Measurements from ENCODE around the gene ADCY7.

ADCY7 gene

DNA sequence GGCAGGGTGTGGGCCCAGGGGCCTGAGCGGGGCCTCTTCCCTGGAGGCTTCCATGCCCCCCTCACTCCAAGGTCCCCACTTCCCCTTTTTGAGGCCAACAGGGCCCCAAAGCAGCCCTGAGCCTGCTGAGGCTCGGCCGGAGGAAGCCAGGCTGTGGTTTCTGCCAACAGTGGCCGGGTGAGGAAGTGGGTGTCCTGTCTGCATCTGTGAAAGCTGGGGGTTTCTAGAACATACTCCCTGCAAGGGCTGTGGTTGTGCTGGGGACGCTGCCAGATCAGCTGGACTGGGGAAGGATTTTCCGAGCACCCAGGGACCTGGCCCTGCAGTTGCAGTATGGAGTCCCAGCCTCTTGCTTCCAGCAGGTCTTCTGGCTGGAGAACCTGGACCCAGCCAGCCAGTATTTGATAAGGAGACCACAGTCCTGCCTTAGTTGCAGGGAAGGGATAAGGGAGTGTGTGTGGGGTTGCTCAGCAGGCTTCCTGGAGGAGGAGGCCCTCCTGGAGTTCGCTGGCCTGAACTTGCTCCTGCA is 15.7 kb downstream of the ADCY7 start:
- DNase-seq (ENCODE audit: low read depth in 2 of 2): peak in 1 of 2 donors; percentile 19

GRCh38 chr16:50282955-50283631 is 16.7 kb downstream of the ADCY7 start:
- no peak for DNase-seq (ENCODE audit: low read depth in 2 of 2)

DNA sequence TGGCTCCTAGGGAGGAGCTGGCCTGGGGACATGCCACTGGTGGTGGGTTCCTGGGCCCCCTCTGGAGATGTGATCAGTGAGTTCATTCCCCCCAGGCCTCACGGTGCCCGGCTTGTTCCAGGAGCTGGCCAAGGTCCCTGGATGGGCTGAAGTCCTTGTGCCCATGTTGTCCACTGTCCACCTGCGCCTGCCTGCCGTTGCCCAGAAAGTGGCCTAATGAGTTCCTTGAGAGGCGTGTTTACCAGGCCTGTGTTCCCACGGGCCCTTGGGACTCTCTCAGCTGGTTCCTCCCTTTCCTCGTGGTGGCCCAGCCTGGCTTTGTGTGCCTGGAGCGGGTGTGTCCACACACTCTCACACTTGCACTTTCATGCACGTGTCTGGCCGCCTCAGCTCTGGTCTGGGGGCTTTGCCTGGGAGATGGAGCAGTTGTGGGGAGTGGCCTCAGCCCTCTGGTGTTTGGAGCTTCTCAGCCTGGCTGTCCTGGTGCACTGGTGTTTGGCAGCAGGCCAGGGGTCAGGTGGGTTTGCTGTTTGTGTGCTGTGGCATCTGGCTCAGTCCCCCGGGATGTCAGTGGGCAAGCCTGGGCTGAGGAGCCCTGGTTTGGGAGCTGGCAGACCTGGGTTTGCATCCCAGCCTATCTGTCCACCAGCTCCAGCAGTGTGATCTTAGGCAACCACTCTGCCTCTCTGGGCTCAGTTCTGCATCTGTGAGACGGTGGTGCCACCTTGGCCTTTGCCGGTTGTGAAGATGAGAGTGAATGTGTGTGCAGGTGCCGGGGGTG is 18.0 kb downstream of the ADCY7 start:
- no peak for DNase-seq (ENCODE audit: low read depth in 2 of 2)

GRCh38 chr16:50285406-50286003 is 19.2 kb downstream of the ADCY7 start:
- DNase-seq (ENCODE audit: low read depth in 2 of 2): no peak

- DNase-seq (ENCODE audit: low read depth in 2 of 2): no peak
These were observed 20.3 kb downstream of the ADCY7 start for GRCh38 chr16:50286681-50287080.

- DNase-seq (ENCODE audit: low read depth in 2 of 2): no peak
These were observed 21.7 kb downstream of the ADCY7 start for GRCh38 chr16:50288026-50288425.

DNA sequence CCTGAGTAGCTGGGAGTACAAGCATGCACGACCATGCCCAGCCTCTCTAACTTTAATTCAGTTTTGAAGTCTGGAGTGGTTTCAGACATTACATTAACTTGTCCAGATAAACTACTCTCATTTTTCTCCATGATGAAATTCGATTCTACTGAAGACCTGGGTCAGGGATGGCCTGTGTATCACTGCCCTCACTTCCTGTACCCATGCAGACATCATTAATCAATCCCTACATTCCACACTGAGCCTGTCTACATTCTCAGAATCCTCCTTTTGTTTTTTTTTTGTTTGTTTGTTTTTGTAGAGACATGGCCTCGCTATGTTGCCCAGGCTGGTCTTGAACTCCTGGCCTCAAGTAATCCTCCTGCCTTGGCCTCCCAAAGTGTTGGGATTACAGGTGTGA is 22.6 kb downstream of the ADCY7 start:
- no peak for DNase-seq (ENCODE audit: low read depth in 2 of 2)

GRCh38 chr16:50289950-50290764 is 23.8 kb downstream of the ADCY7 start:
- no peak for DNase-seq (ENCODE audit: low read depth in 2 of 2)

DNA sequence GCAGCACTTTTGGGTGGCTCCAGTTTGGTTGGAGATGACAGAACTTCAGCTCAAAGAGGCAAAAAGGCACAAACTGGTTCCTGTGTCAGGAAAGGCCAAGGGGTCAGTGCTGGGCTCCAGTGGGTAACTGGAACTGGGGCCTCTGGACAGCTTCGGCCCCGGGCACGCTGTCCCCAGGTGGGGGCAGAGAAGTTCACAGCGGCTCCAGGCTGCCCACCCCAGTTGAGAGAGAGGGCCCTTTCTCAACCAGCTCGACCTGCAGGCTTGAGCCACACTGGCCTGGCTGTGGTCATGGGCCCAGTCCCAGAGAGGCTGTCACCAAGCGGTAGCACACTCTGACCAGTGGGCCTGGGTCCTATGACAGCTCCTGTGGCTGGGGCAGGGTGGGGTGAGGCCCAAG is 24.5 kb downstream of the ADCY7 start:
- DNase-seq (ENCODE audit: low read depth in 2 of 2): no peak

GRCh38 chr16:50291719-50292565 is 25.6 kb downstream of the ADCY7 start:
- DNase-seq (ENCODE audit: low read depth in 2 of 2): no peak

DNA sequence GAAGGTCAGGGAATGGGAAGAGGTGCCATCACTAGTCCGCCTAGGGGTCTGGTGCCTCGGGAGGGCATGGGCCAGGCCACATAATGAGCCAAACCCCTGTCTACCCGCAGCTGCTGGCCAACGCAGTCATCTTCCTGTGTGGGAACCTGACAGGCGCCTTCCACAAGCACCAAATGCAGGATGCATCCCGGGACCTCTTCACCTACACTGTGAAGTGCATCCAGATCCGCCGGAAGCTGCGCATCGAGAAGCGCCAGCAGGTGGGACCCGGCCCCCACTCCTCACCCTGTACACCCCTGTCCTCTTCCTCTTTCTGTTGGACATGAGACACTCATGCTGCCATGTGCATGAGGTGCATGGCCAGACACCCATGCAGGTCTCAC is 26.2 kb downstream of the ADCY7 start:
- no peak for DNase-seq (ENCODE audit: low read depth in 2 of 2)

DNA sequence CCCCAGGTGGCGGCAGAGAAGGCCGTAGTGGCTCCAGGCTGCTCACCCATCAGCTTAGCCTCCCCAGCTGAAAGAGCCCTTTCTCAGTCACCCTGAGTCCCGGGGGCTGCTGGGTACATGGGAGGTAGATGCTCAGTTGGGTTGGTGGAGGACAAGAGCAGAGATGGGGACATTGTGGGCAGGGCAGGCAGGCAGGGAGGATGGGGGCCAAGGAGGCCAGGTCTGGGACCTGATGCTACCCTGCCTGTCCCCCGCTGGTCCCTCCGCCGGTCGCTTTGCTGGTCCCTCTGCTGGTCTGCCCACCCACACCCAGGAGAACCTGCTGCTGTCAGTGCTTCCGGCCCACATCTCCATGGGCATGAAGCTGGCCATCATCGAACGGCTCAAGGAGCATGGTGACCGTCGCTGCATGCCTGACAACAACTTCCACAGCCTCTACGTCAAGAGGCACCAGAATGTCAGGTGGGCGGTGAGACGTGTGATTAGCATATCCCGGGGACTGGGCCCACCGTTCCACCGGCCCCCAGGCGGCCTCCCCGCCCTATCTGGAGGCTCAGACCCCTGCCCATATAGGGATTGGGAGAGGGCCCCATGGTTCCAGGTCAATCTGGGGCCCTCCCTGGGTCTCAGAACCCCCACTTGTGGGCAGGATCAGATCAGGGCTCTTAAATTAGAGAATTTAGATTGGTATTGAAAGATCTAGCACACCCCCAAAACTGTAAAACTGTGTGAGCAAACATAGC is 26.9 kb downstream of the ADCY7 start:
- DNase-seq (ENCODE audit: low read depth in 2 of 2): no peak

- no peak for DNase-seq (ENCODE audit: low read depth in 2 of 2)
These were observed 27.9 kb downstream of the ADCY7 start for GRCh38 chr16:50293994-50294855.

- no peak for DNase-seq (ENCODE audit: low read depth in 2 of 2)
These were observed 28.6 kb downstream of the ADCY7 start for GRCh38 chr16:50294955-50295354.

DNA sequence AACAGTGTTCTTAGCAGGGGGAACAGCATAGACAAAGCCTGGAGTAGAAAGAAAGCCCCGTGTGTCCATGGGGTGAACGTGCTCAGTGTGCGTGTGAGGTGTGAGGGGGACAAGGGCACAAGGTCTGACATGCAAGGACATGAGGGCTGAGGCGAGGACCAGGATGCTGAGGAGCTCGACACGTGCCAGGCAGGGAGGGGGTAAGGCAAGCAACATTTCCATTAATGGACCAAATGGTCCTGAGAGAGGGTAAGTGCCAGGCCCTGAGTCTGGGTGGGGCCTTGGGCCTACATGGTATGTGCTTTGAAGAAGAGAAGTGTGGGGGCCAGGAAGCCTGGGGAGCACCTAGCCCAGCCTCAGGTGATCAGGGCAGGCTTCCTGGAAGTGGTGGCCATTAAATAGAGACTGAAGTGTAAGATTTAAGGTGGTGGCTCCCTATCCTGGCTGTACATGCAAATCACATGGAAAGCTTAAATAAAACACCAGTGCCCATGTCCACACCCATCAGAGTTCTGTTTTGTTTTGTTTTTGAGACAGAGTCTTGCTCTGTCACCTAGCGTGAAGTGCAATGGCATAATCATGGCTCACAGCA is 29.3 kb downstream of the ADCY7 start:
- DNase-seq (ENCODE audit: low read depth in 2 of 2): no peak

- DNase-seq (ENCODE audit: low read depth in 2 of 2): no peak
These were observed 30.5 kb downstream of the ADCY7 start for GRCh38 chr16:50296807-50297206.

DNA sequence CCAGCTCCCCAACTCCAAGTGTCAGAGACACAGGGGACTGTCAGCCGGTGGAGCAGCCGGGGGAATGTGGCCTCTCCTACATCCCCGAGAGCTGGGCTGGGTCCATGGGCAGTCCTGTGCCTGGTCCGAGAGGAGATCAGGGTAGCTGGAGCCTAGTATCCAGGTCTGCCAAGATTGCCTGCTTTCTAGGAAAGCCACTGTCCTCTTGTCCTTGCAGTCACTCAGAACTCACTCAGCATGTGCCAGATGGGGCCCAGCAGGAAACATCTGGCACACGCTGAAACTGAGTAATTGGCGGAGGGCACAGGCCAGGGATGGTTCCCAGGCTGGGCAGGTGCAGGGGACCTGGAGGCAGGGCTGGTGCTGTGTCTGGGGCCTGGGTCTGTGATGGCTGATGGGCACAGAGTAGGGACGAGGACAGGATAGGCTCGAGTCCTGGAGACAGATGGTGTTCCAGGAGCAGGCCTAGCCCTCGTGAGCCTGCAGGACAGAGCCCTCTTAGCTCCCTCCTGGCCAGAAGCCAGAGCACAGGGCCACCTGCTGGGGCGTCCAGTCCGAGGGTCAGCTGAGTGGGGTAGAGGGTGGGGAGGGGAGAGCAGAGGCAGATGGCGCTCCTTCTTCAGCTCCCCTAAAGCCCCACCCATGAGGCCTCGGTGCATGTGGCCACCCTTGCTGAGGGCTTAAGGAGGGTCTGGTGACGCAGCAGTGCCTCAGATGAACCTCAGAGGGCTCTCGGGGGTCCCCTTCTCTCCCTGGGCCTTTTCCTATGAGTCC is 31.1 kb downstream of the ADCY7 start:
- DNase-seq (ENCODE audit: low read depth in 2 of 2): no peak

DNA sequence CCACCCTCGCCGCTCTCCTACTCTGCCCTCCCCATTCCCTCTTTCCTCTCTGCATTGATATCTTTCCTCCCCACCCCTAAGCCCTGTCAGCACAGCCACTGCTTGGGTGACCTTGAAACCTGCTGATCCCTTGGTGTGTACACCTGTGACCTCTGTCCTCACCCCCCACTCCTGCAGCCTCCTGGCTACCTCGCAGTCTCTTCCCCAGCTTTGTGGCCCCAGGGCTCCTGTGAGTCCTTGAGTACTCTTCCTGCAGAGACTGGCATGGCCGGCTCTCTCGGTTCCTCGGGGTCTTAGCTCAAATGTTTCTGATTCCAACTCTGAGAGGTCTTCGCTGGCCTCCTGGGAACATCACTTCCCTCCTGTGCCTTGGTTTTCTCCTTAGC is 31.7 kb downstream of the ADCY7 start:
- no peak for DNase-seq (ENCODE audit: low read depth in 2 of 2)

Measured in stimulated activated CD4-positive, alpha-beta T cell treated with anti-CD3 and anti-CD28 coated beads, Interleukin-1b, Interleukin-23, amount 100 ng/mL, for 1 hour (primary cell).